SK-N-SH (cell line): ENCODE results near the gene PHETA2.
A peak's percentile ranks its signal among the peaks of the same experiment; 100 is the strongest.

ENCODE experiments used
- FOXM1 ChIP-seq: IDR thresholded peaks from 2 replicates; pipeline ENCODE4 v1.4.0; 2012; ENCODE audit warnings: low read depth, mild to moderate bottlenecking
- GATA2 ChIP-seq: sonication (generic); formaldehyde crosslinking; IDR thresholded peaks from 2 replicates; pipeline ENCODE4 v1.5.0; 2020; ENCODE audit warnings: mild to moderate bottlenecking, missing genetic modification reagents
- JUND ChIP-seq: IDR thresholded peaks from 2 replicates; pipeline ENCODE4 v1.4.0; 2012
- MAX ChIP-seq: IDR thresholded peaks from 2 replicates; pipeline ENCODE4 v1.4.0; 2012; ENCODE audit warnings: low read depth
- PBX3 ChIP-seq: IDR thresholded peaks from 2 replicates; pipeline ENCODE4; 2012
- POLR2AphosphoS5 ChIP-seq: IDR thresholded peaks from 2 replicates; pipeline ENCODE4 v1.6.1; 2012; ENCODE audit warnings: low read depth, low read length
- RAD21 ChIP-seq: IDR thresholded peaks from 2 replicates; pipeline ENCODE4 v1.6.1; 2012; ENCODE audit warnings: mild to moderate bottlenecking, low read length
- SIN3A ChIP-seq: IDR thresholded peaks from 2 replicates; pipeline ENCODE4 v1.6.1; 2012; ENCODE audit warnings: low read depth, mild to moderate bottlenecking, low read length, moderate library complexity, borderline replicate concordance
- SMC3 ChIP-seq: IDR thresholded peaks from 2 replicates; pipeline ENCODE4 v1.6.1; 2012; ENCODE audit warnings: low read depth, low read length, improper control_type of control experiment
- TAF1 ChIP-seq: IDR thresholded peaks from 2 replicates; pipeline ENCODE4 v1.6.1; 2012; ENCODE audit warnings: low read depth, mild to moderate bottlenecking, low read length, moderate library complexity, borderline replicate concordance
- USF1 ChIP-seq: IDR thresholded peaks from 2 replicates; pipeline ENCODE4 v1.4.0; 2012; ENCODE audit warnings: low read depth, borderline replicate concordance
- YY1 ChIP-seq: IDR thresholded peaks from 2 replicates; pipeline ENCODE4 v1.4.0; 2012; ENCODE audit warnings: low read depth, mild to moderate bottlenecking
- TF ChIP-seq, protein P1 (sequence below): fragments of 200-600 bp; sonication (generic); IDR thresholded peaks from 2 replicates; pipeline ENCODE4 v1.6.1; 2017; ENCODE audit warnings: antibody characterized with exemption, mild to moderate bottlenecking, moderate library complexity
- TF ChIP-seq, protein P2 (sequence below): IDR thresholded peaks from 2 replicates; pipeline ENCODE4 v1.4.0; 2012; ENCODE audit warnings: low read depth, borderline replicate concordance

GRCh38 chr22:42070517-42071422 lies 3.3 kb upstream of the PHETA2 start, which contains the start of gene NAGA:
- TF ChIP-seq, protein P1, sequence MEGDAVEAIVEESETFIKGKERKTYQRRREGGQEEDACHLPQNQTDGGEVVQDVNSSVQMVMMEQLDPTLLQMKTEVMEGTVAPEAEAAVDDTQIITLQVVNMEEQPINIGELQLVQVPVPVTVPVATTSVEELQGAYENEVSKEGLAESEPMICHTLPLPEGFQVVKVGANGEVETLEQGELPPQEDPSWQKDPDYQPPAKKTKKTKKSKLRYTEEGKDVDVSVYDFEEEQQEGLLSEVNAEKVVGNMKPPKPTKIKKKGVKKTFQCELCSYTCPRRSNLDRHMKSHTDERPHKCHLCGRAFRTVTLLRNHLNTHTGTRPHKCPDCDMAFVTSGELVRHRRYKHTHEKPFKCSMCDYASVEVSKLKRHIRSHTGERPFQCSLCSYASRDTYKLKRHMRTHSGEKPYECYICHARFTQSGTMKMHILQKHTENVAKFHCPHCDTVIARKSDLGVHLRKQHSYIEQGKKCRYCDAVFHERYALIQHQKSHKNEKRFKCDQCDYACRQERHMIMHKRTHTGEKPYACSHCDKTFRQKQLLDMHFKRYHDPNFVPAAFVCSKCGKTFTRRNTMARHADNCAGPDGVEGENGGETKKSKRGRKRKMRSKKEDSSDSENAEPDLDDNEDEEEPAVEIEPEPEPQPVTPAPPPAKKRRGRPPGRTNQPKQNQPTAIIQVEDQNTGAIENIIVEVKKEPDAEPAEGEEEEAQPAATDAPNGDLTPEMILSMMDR = no peak
- TF ChIP-seq FOXM1 (no peak), SIN3A (no peak), RAD21 (no peak), JUND (no peak), POLR2AphosphoS5 (0 out of 2 replicates have a peak, but pooled peaks have one; percentile 43), SMC3 (no peak), USF1 (no peak), TAF1 (no peak), YY1 (no peak), GATA2 (CRISPR knock-in tag) (no peak), PBX3 (no peak), MAX (peak; percentile 61)
- TF ChIP-seq, protein P2, sequence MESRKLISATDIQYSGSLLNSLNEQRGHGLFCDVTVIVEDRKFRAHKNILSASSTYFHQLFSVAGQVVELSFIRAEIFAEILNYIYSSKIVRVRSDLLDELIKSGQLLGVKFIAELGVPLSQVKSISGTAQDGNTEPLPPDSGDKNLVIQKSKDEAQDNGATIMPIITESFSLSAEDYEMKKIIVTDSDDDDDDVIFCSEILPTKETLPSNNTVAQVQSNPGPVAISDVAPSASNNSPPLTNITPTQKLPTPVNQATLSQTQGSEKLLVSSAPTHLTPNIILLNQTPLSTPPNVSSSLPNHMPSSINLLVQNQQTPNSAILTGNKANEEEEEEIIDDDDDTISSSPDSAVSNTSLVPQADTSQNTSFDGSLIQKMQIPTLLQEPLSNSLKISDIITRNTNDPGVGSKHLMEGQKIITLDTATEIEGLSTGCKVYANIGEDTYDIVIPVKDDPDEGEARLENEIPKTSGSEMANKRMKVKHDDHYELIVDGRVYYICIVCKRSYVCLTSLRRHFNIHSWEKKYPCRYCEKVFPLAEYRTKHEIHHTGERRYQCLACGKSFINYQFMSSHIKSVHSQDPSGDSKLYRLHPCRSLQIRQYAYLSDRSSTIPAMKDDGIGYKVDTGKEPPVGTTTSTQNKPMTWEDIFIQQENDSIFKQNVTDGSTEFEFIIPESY = no peak
